ENCODE measurements around the gene SFRP5.

The SFRP5 gene

GRCh38 chr10:97747573-97747972 lies 24.2 kb downstream of the SFRP5 start:
- TF ChIP-seq POLR2AphosphoS5 (IDR thresholded peaks at IDR 0.05; ENCODE audit: low read depth) (no peak), CTCF (IDR thresholded peaks at IDR 0.05; ENCODE audit: insufficient read depth, low read length) (no peak), SPI1 (IDR thresholded peaks at IDR 0.05; ENCODE audit: borderline replicate concordance, low read depth) (no peak), REST (IDR thresholded peaks at IDR 0.05; ENCODE audit: insufficient replicate concordance, low read depth) (no peak), GABPA (IDR thresholded peaks at IDR 0.05; ENCODE audit: low read depth) (no peak)
- Histone ChIP-seq H3K27ac (replicated peaks) (no peak overlapping the region), H3K27me3 (ENCODE audit: insufficient read depth, poor library complexity, severe bottlenecking) (no peaks in the 10 kb centered on the region), H3K4me3 (replicated peaks; ENCODE audit: insufficient read depth, low read length) (no peak overlapping the region)
- no peak for DNase-seq (ENCODE audit: low read depth in 1 of 2, low spot score in 1 of 2)

- DNase-seq (ENCODE audit: low read depth in 1 of 2, low spot score in 1 of 2) = no peak
- Histone ChIP-seq H3K27me3 (ENCODE audit: insufficient read depth, poor library complexity, severe bottlenecking) (no peaks in the 10 kb centered on the region), H3K4me3 (replicated peaks; ENCODE audit: insufficient read depth, low read length) (no peak overlapping the region), H3K27ac (replicated peaks) (no peak overlapping the region)
- TF ChIP-seq CTCF (IDR thresholded peaks at IDR 0.05; ENCODE audit: insufficient read depth, low read length) (no peak), SPI1 (IDR thresholded peaks at IDR 0.05; ENCODE audit: borderline replicate concordance, low read depth) (no peak), REST (IDR thresholded peaks at IDR 0.05; ENCODE audit: insufficient replicate concordance, low read depth) (no peak), POLR2AphosphoS5 (IDR thresholded peaks at IDR 0.05; ENCODE audit: low read depth) (no peak), GABPA (IDR thresholded peaks at IDR 0.05; ENCODE audit: low read depth) (no peak)
Observed at GRCh38 chr10:97744405-97745035, 27.3 kb downstream of the SFRP5 start.

GRCh38 chr10:97743169-97743943 lies 28.4 kb downstream of the SFRP5 start:
- H3K27me3 ChIP-seq (ENCODE audit: insufficient read depth, poor library complexity, severe bottlenecking) = no peaks in the 10 kb centered on the region
- TF ChIP-seq SPI1 (IDR thresholded peaks at IDR 0.05; ENCODE audit: borderline replicate concordance, low read depth) (no peak), GABPA (IDR thresholded peaks at IDR 0.05; ENCODE audit: low read depth) (no peak), POLR2AphosphoS5 (IDR thresholded peaks at IDR 0.05; ENCODE audit: low read depth) (no peak), CTCF (IDR thresholded peaks at IDR 0.05; ENCODE audit: insufficient read depth, low read length) (no peak), REST (IDR thresholded peaks at IDR 0.05; ENCODE audit: insufficient replicate concordance, low read depth) (no peak)
- DNase-seq (ENCODE audit: low read depth in 1 of 2, low spot score in 1 of 2) = no peak
- H3K4me3 ChIP-seq (replicated peaks; ENCODE audit: insufficient read depth, low read length) = no peak overlapping the region
- no peak overlapping the region for H3K27ac ChIP-seq (replicated peaks)

All from HL-60 (cell line).